EL (cell line): Measurements from ENCODE around the gene AFF1.

Experiments
- DNase-seq: peaks from one replicate; pipeline ENCODE4 v3.0.0-alpha.2; 2016

Gene AFF1, protein sequence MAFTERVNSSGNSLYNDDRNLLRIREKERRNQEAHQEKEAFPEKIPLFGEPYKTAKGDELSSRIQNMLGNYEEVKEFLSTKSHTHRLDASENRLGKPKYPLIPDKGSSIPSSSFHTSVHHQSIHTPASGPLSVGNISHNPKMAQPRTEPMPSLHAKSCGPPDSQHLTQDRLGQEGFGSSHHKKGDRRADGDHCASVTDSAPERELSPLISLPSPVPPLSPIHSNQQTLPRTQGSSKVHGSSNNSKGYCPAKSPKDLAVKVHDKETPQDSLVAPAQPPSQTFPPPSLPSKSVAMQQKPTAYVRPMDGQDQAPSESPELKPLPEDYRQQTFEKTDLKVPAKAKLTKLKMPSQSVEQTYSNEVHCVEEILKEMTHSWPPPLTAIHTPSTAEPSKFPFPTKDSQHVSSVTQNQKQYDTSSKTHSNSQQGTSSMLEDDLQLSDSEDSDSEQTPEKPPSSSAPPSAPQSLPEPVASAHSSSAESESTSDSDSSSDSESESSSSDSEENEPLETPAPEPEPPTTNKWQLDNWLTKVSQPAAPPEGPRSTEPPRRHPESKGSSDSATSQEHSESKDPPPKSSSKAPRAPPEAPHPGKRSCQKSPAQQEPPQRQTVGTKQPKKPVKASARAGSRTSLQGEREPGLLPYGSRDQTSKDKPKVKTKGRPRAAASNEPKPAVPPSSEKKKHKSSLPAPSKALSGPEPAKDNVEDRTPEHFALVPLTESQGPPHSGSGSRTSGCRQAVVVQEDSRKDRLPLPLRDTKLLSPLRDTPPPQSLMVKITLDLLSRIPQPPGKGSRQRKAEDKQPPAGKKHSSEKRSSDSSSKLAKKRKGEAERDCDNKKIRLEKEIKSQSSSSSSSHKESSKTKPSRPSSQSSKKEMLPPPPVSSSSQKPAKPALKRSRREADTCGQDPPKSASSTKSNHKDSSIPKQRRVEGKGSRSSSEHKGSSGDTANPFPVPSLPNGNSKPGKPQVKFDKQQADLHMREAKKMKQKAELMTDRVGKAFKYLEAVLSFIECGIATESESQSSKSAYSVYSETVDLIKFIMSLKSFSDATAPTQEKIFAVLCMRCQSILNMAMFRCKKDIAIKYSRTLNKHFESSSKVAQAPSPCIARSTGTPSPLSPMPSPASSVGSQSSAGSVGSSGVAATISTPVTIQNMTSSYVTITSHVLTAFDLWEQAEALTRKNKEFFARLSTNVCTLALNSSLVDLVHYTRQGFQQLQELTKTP

GRCh38 chr4:86934771-86935565 lies at the start of gene AFF1:
AFF1 (plus strand) TSS chr4:86935011; CDS start chr4:86948534, 13,523 bp downstream.
- peak; percentile 90 for DNase-seq

GRCh38 chr4:86890790-86891189 lies 44.0 kb upstream of the AFF1 start:
- DNase-seq = no peak

GRCh38 chr4:86891762-86892635 lies 42.8 kb upstream of the AFF1 start, which contains the start of gene C4orf36:
C4orf36 (minus strand) TSS chr4:86892422; CDS start chr4:86891520, 902 bp downstream.
- DNase-seq = peak; percentile 73

GRCh38 chr4:86892636-86892960 lies 42.2 kb upstream of the AFF1 start:
- no peak for DNase-seq

- DNase-seq = no peak
Observed at GRCh38 chr4:86893136-86893535, 41.7 kb upstream of the AFF1 start.

DNA sequence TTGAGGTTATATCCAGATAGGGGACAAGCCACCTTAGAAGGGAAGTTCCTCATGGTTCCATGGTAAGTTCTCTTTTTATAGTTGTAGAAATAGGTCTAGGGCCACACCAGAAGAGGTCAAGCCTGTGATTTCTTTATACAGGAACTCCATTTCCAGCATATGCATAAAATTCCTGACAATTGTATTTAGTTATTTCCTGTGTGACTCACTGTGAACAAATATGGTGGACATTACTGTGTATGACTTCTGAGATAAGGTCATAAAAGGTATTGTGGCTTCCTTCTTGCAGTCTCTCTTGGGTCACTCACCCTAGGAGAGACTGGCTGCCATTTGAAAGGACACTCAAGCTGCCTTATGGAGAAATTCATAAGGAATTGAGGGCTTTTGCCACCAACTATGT lies 40.4 kb upstream of the AFF1 start:
- DNase-seq = peak; percentile 57

- DNase-seq = peak; percentile 66
Observed at GRCh38 chr4:86895692-86896488, 38.9 kb upstream of the AFF1 start.

- no peak for DNase-seq
Observed at GRCh38 chr4:86896596-86896995, 38.2 kb upstream of the AFF1 start.

DNA sequence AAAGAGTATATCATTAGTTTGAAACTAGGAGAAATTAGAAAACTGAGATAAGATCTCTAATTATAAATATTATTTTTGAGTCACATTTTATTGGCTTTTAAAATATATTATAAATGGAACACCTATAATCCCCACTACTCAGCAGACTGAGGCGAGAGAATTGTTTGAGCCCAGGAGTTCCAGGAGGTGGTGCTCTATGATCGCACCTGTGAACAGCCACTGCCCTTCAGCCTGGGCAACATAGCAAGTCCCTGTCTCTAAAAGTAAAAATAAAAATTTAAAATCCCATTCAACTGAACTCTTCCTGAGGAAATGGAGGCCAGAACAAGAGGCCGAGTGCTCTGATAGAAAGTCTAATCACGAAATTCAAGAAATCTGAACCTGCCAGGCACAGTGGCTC lies 36.2 kb upstream of the AFF1 start:
- DNase-seq = no peak

DNA sequence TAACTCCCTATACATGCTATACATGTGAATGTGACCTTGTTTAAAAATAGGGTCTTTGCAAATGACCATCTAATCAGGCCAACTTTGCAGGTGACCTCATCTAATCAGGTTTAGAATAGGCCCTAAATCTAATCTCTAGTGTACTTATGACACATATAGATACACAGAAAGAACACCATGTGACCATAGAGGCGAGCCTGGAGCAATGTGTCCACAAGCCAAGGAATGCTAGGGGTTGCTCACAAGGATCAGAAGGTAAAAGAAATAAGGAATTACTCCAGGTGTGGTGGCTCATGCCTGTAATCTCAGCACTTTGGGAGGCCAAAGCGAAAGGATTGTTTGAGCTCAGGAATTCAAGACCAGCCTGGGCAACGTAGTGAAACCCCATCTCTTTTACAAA lies 32.9 kb upstream of the AFF1 start:
- DNase-seq = no peak

GRCh38 chr4:86908251-86908657 lies 26.6 kb upstream of the AFF1 start:
- DNase-seq = no peak

GRCh38 chr4:86909546-86910295 lies 25.1 kb upstream of the AFF1 start:
- no peak for DNase-seq

DNA sequence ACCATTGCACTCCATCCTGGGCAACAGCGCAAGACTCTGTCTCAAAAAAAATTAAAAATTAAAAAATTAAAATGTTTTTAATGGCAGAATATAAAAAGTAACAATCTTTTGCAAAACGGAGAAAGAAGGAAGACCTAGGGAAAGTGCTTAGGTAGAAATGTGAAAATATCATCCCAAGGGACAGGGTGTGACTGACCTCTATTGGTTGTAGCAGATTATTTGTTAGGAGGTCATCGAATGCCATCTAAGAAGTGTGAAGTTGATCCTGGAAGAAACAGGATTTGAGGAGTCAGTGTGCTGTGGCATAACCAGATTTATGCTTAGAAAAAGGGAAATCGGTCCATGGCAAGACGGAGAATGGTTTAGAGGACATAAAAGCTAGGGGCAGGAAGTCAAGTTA lies 24.4 kb upstream of the AFF1 start:
- no peak for DNase-seq

DNA sequence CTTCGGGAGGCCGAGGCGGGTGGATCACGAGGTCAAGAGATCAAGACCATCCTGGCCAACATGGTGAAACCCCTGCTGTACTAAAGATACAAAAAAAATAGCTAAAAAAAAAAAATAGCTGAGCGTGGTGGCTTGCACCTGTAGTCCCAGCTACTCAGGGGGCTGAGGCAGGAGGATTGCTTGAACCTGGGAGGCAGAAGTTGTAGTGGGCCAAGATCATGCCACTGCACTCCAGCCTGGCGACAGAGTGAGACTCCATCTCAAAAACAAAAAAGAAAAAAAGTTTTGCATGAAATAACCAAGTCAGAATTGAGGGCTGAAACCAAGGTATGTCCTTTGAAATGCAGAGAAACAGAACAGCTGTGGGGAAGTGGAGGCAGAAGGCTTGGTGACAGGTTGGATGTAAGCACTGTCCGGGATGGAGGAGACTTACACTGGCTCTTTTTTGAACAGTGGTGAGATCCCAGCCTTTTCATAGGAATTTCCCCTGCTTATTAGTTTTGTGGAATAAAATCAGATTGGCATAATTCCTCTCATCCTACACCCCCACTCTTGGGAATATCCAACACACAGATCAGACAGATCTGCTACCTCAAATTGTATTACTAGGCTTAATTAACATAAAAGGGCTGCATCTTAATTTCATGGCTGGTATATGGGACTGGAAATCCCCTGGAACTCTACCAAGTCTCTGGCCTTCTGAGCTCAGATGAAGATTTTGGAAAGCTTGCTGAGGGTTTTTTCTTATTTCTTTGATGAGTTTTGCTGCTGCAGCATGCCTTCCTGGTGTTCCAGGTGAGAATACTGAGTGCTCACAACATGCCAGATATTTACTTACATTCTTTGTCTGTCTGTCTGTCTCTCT lies 23.8 kb upstream of the AFF1 start:
- DNase-seq = no peak

DNA sequence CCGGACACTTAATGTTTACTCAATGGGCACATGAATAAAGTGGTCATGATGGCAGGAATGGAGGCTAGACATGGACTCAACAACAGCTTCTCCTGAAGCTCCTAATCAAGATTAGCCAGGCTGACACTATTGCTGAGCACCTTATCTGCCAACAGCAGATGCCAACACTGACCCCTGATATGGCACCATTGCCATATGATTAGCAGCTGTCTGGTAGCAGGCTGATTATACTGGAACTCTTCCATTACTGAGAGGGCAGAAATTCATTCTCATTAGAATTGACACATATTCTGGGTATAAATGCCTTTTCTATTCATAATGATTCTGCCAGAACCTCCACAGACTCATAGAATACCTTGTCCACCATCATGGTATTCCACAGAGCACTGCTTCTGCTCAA lies 18.4 kb upstream of the AFF1 start:
- no peak for DNase-seq

GRCh38 chr4:86917212-86918039 lies 17.4 kb upstream of the AFF1 start:
- no peak for DNase-seq

GRCh38 chr4:86918539-86919072 lies 16.2 kb upstream of the AFF1 start:
- peak; percentile 87 for DNase-seq
